D341Med (cell line): ENCODE measurements around the gene COL6A6.
"Not testable (repeated sequence)": the region's sequence is repeated elsewhere in the genome, so short reads cannot be mapped to it uniquely, and the experiment has no call there.

Experiments used
- DNase-seq: peaks from one replicate; pipeline ENCODE4 v3.0.0; 2012; ENCODE audit warnings: low spot score

Gene COL6A6

DNA sequence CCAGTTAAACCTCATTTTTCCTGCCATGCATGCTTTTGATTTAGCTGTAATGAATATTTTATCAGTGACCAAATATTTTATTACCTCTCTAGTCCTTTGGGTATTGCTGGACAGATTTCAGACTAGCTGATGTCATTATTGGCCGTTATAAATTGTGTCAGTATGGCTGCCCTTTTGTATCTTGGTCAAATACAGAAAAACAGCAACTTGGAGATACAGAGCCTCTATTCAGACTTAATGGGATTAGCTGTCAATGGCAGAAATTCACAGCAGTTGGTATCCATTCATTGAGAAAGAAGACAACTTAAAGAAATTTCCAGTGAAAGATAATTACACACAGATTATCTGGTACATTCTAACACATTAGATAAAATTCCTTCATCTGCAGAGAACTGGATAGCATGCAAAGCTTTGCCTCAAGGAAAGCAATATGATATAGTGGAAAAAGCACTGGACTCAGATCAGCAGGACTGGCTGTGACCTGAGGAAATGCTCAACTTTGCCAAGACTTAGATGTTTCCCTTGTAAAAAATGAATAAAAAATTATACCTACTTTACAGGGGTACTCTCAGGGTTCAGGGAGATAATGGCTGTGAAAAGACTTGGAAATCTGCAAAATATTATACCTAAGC lies 20.8 kb downstream of the COL6A6 start:
- no peak for DNase-seq

GRCh38 chr3:130539005-130539404 lies 22.0 kb downstream of the COL6A6 start:
- peak; percentile 71 for DNase-seq

- no peak for DNase-seq
Measured at GRCh38 chr3:130543322-130543721, 26.3 kb downstream of the COL6A6 start.

DNA sequence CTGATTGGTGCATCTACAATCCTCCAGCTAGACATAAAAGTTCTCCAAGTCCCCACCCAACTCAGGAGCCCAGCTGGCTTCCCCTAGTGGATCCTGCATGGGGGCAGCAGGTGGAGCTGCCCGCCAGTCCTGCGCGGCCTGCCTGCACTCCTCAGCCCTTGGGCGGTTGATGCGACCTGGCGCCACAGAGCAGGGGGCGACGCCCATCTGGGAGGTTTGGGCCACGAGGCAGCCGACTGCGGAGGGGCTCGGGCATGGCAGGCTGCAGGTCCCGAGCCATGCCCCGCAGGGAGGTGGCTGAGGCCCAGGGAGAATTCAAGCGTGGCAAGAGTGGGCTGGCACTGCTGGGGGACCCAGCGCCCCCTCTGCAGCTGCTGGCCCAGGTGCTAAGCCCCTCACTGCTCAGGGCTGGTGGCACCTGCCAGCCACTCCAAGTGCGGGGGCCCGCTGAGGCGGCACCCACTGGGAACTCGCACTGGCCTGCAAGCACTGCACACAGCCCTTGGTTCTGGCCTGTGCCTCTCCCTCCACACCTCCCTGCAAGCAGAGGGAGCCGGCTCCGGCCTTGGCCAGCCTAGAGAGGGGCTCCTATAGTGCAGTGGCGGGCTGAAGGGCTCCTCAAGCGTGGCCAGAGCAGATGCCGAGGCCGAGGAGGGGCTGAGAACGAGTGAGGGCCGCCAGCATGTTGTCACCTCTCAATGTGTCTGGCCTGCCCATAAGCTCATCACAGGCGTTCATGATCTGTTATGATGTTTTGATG lies 30.1 kb downstream of the COL6A6 start:
- no peak for DNase-seq

GRCh38 chr3:130547680-130548065 lies 30.7 kb downstream of the COL6A6 start:
- DNase-seq: not testable (repeated sequence)

DNA sequence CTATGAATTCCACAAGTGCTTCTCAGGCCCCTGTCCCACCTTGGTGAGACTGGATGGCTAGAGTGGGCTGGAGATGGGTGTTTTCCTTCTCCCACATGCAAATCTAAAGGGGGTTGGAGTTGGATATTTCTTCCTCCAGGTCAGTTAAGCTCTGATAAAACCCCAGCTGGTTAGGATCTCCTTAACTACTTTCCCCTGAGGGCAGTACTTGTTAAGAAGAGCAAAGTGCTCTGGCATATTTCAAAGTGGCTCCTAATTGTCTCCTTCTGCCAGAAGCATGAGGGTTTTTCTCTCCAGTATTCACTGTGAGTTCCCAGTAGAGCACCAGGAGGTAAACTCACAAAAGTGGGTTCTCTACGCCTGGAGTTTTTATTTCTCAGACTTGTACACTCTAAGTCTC lies 31.4 kb downstream of the COL6A6 start:
- no peak for DNase-seq

- no peak for DNase-seq
Measured at GRCh38 chr3:130557336-130558035, 40.5 kb downstream of the COL6A6 start.

- no peak for DNase-seq
Measured at GRCh38 chr3:130558366-130558765, 41.4 kb downstream of the COL6A6 start.

DNA sequence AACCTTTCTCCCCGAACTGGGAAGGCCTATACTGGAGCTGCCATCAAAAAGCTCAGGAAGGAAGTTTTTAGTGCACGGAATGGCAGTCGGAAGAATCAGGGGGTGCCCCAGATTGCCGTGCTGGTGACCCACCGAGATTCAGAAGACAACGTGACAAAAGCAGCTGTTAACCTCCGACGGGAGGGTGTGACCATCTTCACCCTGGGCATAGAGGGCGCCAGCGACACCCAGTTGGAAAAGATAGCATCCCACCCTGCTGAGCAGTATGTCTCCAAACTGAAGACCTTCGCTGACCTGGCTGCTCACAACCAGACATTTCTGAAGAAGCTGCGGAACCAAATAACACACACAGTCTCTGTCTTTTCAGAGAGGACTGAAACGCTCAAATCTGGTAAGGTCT lies 48.2 kb downstream of the COL6A6 start:
- no peak for DNase-seq
